Stomach (tissue), 4 donors: ENCODE measurements around the gene AGAP1.

ENCODE experiments used
- CTCF ChIP-seq, 7 experiments: fragments of 450-650 bp in 4 of 7; fragments of 200-600 bp in 3 of 7; sonication (generic) in 3 of 7; IDR thresholded peaks; one replicate each; pipeline ENCODE4 v1.5.1; 2016 to 2019; ENCODE audit warnings: antibody characterized with exemption in 7 of 7, control low read depth in 2 of 7, mild to moderate bottlenecking in 1 of 7
- POLR2A ChIP-seq, 4 donors: fragments of 450-650 bp; IDR thresholded peaks; one replicate each; pipeline ENCODE4 v1.6.1; 2016; ENCODE audit warnings: antibody characterized with exemption in 4 of 4, control low read depth in 2 of 4, mild to moderate bottlenecking in 1 of 4, moderate library complexity in 1 of 4

GRCh38 chr2:236165842-236166795, 672.3 kb downstream of the AGAP1 start:
- TF ChIP-seq POLR2A (IDR thresholded peaks at IDR 0.05) = no peak
- TF ChIP-seq CTCF (IDR thresholded peaks at IDR 0.05) = no peak
